H9 (cell line): ENCODE measurements around the gene GRIN2B. TPM values are rescaled to one million over a fixed set of nuclear protein-coding genes. Genes with fewer than 3 reads are reported as not detected.

Experiments
- DNase-seq: peaks from one replicate; pipeline ENCODE4 v3.0.0-alpha.2; 2017
- H2AFZ ChIP-seq: one replicate; pipeline ENCODE4 v1.6.1; 2013; ENCODE audit warnings: mild to moderate bottlenecking, low read length, control low read depth, moderate library complexity
- H2AK5ac ChIP-seq: 2 replicates; pipeline ENCODE4 v1.6.1; 2013; ENCODE audit warnings: low read length, control low read depth, mixed read lengths; ENCODE audit not compliant: insufficient read length
- H2BK120ac ChIP-seq: one replicate; pipeline ENCODE4 v1.6.1; 2013; ENCODE audit warnings: low read depth, mild to moderate bottlenecking, low read length, control low read depth, inconsistent platforms; ENCODE audit not compliant: poor library complexity, severe bottlenecking
- H2BK12ac ChIP-seq: 2 replicates; pipeline ENCODE4 v1.6.1; 2013; ENCODE audit warnings: low read length, control low read depth, mixed read lengths, low read depth; ENCODE audit not compliant: insufficient read length
- H2BK15ac ChIP-seq: 2 replicates; pipeline ENCODE4 v1.6.1; 2013; ENCODE audit warnings: low read depth, low read length, control low read depth
- H2BK20ac ChIP-seq: one replicate; pipeline ENCODE4 v1.6.1; 2013; ENCODE audit warnings: low read depth, mild to moderate bottlenecking, low read length, control low read depth, inconsistent platforms; ENCODE audit not compliant: poor library complexity, severe bottlenecking
- H2BK5ac ChIP-seq: 2 replicates; pipeline ENCODE4 v1.6.1; 2013; ENCODE audit warnings: low read length, control low read depth, mixed read lengths; ENCODE audit not compliant: insufficient read length
- H3K14ac ChIP-seq: 2 replicates; pipeline ENCODE4 v1.6.1; 2013; ENCODE audit warnings: low read length, control low read depth; ENCODE audit not compliant: insufficient read depth
- H3K18ac ChIP-seq: 2 replicates; pipeline ENCODE4 v1.6.1; 2013; ENCODE audit warnings: low read depth, mild to moderate bottlenecking, mixed read lengths, low read length, control low read depth; ENCODE audit not compliant: insufficient read length
- H3K23ac ChIP-seq: 2 replicates; pipeline ENCODE4 v1.6.1; 2013; ENCODE audit warnings: low read length, control low read depth, mixed read lengths, low read depth; ENCODE audit not compliant: insufficient read length
- H3K23me2 ChIP-seq: 2 replicates; pipeline ENCODE4 v1.6.1; 2013; ENCODE audit warnings: low read depth, mild to moderate bottlenecking, mixed read lengths, low read length, control low read depth; ENCODE audit not compliant: insufficient read length, poor library complexity, severe bottlenecking
- H3K27ac ChIP-seq: 2 replicates; pipeline ENCODE4 v1.5.1; 2013; ENCODE audit warnings: low read length, control low read depth, mixed read lengths, low read depth; ENCODE audit not compliant: insufficient read length
- H3K27me3 ChIP-seq: 2 replicates; pipeline ENCODE4 v1.6.1; 2013; ENCODE audit warnings: low read length, control low read depth, inconsistent platforms; ENCODE audit not compliant: insufficient read depth
- H3K4ac ChIP-seq: 2 replicates; pipeline ENCODE4 v1.6.1; 2013; ENCODE audit warnings: low read depth, mild to moderate bottlenecking, control low read depth, inconsistent platforms, low read length, moderate library complexity
- H3K4me1 ChIP-seq: 2 replicates; pipeline ENCODE4 v1.6.1; 2013; ENCODE audit warnings: low read length, control low read depth, inconsistent platforms; ENCODE audit not compliant: insufficient read depth
- H3K4me2 ChIP-seq: 2 replicates; pipeline ENCODE4 v1.6.1; 2013; ENCODE audit warnings: low read length, control low read depth, mixed read lengths; ENCODE audit not compliant: insufficient read length, insufficient read depth
- H3K56ac ChIP-seq: 2 replicates; pipeline ENCODE4 v1.6.1; 2013; ENCODE audit warnings: low read depth, mild to moderate bottlenecking, mixed read lengths, low read length, control low read depth; ENCODE audit not compliant: insufficient read length
- H3K79me1 ChIP-seq: 2 replicates; pipeline ENCODE4 v1.6.1; 2013; ENCODE audit warnings: low read depth, mild to moderate bottlenecking, moderate library complexity, low read length, control low read depth, inconsistent platforms; ENCODE audit not compliant: insufficient read depth, poor library complexity, severe bottlenecking
- H3K79me2 ChIP-seq: 2 replicates; pipeline ENCODE4 v1.6.1; 2013; ENCODE audit warnings: low read length, control low read depth, inconsistent platforms; ENCODE audit not compliant: insufficient read depth
- H3K9ac ChIP-seq: 2 replicates; pipeline ENCODE4 v1.6.1; 2013; ENCODE audit warnings: low read length, control low read depth, mixed read lengths; ENCODE audit not compliant: insufficient read length; ENCODE audit errors: extremely low read depth
- H3K9me3 ChIP-seq: one replicate; pipeline ENCODE4 v1.6.1; 2013; ENCODE audit warnings: low read depth, low read length, inconsistent platforms; ENCODE audit not compliant: control insufficient read depth
- H3T11ph ChIP-seq: one replicate; pipeline ENCODE4 v1.6.1; 2013; ENCODE audit warnings: mild to moderate bottlenecking, low read length, control low read depth, inconsistent platforms
- H4K20me1 ChIP-seq: one replicate; pipeline ENCODE4 v1.6.1; 2013; ENCODE audit not compliant: control insufficient read depth, insufficient read length, insufficient read depth
- H4K5ac ChIP-seq: 2 replicates; pipeline ENCODE4 v1.6.1; 2013; ENCODE audit warnings: low read depth, mild to moderate bottlenecking, mixed read lengths, low read length, control low read depth; ENCODE audit not compliant: insufficient read length
- H4K8ac ChIP-seq: replicated peaks from 2 replicates; pipeline ENCODE4 v1.6.1; 2013; ENCODE audit warnings: low read length, control low read depth, mixed read lengths, low read depth; ENCODE audit not compliant: insufficient read length
- H4K91ac ChIP-seq: 2 replicates; pipeline ENCODE4 v1.6.1; 2013; ENCODE audit warnings: low read depth, mild to moderate bottlenecking, moderate library complexity, mixed read lengths, low read length, control low read depth; ENCODE audit not compliant: insufficient read length
- H3K27ac Mint-ChIP-seq, 3 experiments: 2 replicates in 2 of 3; 3 replicates in 1 of 3; pipeline ENCODE4 v1.8.0; 2020 to 2021; ENCODE audit warnings: mixed read lengths in 3 of 3, mild to moderate bottlenecking in 1 of 3, moderate library complexity in 1 of 3
- H3K27me3 Mint-ChIP-seq: 2 replicates; pipeline ENCODE4 v1.8.0; 2021; ENCODE audit warnings: low read depth, mild to moderate bottlenecking, moderate library complexity, mixed read lengths
- H3K36me3 Mint-ChIP-seq, 3 experiments: 2 replicates in 2 of 3; 3 replicates in 1 of 3; pipeline ENCODE4 v1.8.0; 2020 to 2021; ENCODE audit warnings: low read depth in 3 of 3, mixed read lengths in 3 of 3; ENCODE audit not compliant: insufficient read depth in 1 of 3
- H3K4me1 Mint-ChIP-seq, 2 experiments: 2 replicates each; pipeline ENCODE4 v1.8.0; 2020; ENCODE audit warnings: mixed read lengths in 2 of 2
- H3K4me3 Mint-ChIP-seq, 2 experiments: 2 replicates in 1 of 2; 3 replicates in 1 of 2; pipeline ENCODE4 v1.8.0; 2020 to 2021; ENCODE audit warnings: mild to moderate bottlenecking in 2 of 2, mixed read lengths in 2 of 2, moderate library complexity in 1 of 2
- H3K9me3 Mint-ChIP-seq, 2 experiments: 2 replicates in 1 of 2; 3 replicates in 1 of 2; pipeline ENCODE4 v1.8.0; 2020; ENCODE audit warnings: mild to moderate bottlenecking in 2 of 2, mixed read lengths in 2 of 2, moderate library complexity in 1 of 2
- total RNA-seq: library from RNA; stranded (reverse); gene quantifications from 2 replicates; pipeline ENCODE4 v1.2.1, GENCODE V29; 2021
- TF ChIP-seq, protein P1 (sequence below): fragments of 200-600 bp; sonication (generic); conservative IDR thresholded peaks from 3 replicates; pipeline ENCODE4 v1.8.0; 2021; ENCODE audit warnings: antibody characterized with exemption, mild to moderate bottlenecking

The GRIN2B gene
- total RNA-seq, 1 experiment from 2014 or later: 0.13 TPM

DNA sequence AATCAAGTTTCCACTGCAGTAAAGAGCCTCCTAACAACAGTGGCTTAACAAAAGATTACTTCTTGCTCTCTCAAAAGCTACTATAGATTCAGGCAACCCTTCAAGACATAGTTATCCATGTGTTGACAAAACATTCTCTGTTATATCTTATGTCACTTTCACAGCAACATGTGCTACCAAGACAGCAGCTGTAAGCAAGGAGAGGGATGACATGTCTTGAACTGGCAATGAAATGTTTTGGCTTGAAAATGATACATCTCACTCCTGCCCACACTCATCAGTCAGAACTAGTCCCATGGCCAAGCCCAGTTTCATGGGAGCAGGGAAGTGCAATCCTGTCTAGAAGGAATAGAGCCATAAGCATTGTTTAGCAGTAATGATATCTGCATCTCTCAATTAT is 10.7 kb upstream of the GRIN2B start:
- H3K4me1 ChIP-seq: no peaks in the 10 kb centered on the region
- H3K27me3 ChIP-seq: no peaks in the 10 kb centered on the region
- no peak overlapping the region for H3K14ac ChIP-seq
- Mint-ChIP-seq H3K9me3 (no peaks in the 10 kb centered on the region), H3K4me3 (no peak overlapping the region), H3K4me1 (no peaks in the 10 kb centered on the region), H3K27ac (no peak overlapping the region), H3K27me3 (no peaks in the 10 kb centered on the region), H3K36me3 (no peaks in the 10 kb centered on the region)
- no peak overlapping the region for H3T11ph ChIP-seq
- H3K23ac ChIP-seq: no peak overlapping the region
- TF ChIP-seq, protein P1, sequence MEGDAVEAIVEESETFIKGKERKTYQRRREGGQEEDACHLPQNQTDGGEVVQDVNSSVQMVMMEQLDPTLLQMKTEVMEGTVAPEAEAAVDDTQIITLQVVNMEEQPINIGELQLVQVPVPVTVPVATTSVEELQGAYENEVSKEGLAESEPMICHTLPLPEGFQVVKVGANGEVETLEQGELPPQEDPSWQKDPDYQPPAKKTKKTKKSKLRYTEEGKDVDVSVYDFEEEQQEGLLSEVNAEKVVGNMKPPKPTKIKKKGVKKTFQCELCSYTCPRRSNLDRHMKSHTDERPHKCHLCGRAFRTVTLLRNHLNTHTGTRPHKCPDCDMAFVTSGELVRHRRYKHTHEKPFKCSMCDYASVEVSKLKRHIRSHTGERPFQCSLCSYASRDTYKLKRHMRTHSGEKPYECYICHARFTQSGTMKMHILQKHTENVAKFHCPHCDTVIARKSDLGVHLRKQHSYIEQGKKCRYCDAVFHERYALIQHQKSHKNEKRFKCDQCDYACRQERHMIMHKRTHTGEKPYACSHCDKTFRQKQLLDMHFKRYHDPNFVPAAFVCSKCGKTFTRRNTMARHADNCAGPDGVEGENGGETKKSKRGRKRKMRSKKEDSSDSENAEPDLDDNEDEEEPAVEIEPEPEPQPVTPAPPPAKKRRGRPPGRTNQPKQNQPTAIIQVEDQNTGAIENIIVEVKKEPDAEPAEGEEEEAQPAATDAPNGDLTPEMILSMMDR: no peak
- no peak overlapping the region for H3K9ac ChIP-seq
- no peak overlapping the region for H3K56ac ChIP-seq
- no peak overlapping the region for H4K5ac ChIP-seq
- no peak overlapping the region for H2BK120ac ChIP-seq
- H4K8ac ChIP-seq: no peak overlapping the region
- no peak overlapping the region for H2AFZ ChIP-seq
- no peaks in the 10 kb centered on the region for H3K79me1 ChIP-seq
- DNase-seq: no peak
- no peak overlapping the region for H3K4me2 ChIP-seq
- no peak overlapping the region for H3K27ac ChIP-seq
- H4K91ac ChIP-seq: no peak overlapping the region
- H3K23me2 ChIP-seq: no peaks in the 10 kb centered on the region
- no peak overlapping the region for H2AK5ac ChIP-seq
- no peak overlapping the region for H3K18ac ChIP-seq
- no peaks in the 10 kb centered on the region for H3K9me3 ChIP-seq
- H3K79me2 ChIP-seq: no peaks in the 10 kb centered on the region
- H3K4ac ChIP-seq: no peak overlapping the region
- H4K20me1 ChIP-seq: no peaks in the 10 kb centered on the region
- H2BK15ac ChIP-seq: no peak overlapping the region
- H2BK20ac ChIP-seq: no peak overlapping the region
- no peak overlapping the region for H2BK12ac ChIP-seq
- no peak overlapping the region for H2BK5ac ChIP-seq
